Measurements from ENCODE around the gene ROPN1B.
"Not testable (repeated sequence)": the region's sequence is repeated elsewhere in the genome, so short reads cannot be mapped to it uniquely, and the experiment has no call there.

The ROPN1B gene

GRCh38 chr3:125960456-125961288, 8.3 kb upstream of the ROPN1B start:
- no peak overlapping the region for H3K4me3 ChIP-seq (replicated peaks; ENCODE audit: insufficient read depth, low read length)
- no peak for DNase-seq (ENCODE audit: low read depth in 1 of 2, low spot score in 1 of 2)

GRCh38 chr3:125961289-125961589, 7.7 kb upstream of the ROPN1B start:
- no peak overlapping the region for H3K27ac ChIP-seq (replicated peaks)
- no peak for DNase-seq (ENCODE audit: low read depth in 1 of 2, low spot score in 1 of 2)
- H3K27me3 ChIP-seq (ENCODE audit: insufficient read depth, poor library complexity, severe bottlenecking) = no peaks in the 10 kb centered on the region
- TF ChIP-seq REST (IDR thresholded peaks at IDR 0.05; ENCODE audit: insufficient replicate concordance, low read depth) (no peak), POLR2AphosphoS5 (IDR thresholded peaks at IDR 0.05; ENCODE audit: low read depth) (no peak), SPI1 (IDR thresholded peaks at IDR 0.05; ENCODE audit: borderline replicate concordance, low read depth) (no peak), CTCF (IDR thresholded peaks at IDR 0.05; ENCODE audit: insufficient read depth, low read length) (no peak), GABPA (IDR thresholded peaks at IDR 0.05; ENCODE audit: low read depth) (no peak)
- no peak overlapping the region for H3K4me3 ChIP-seq (replicated peaks; ENCODE audit: insufficient read depth, low read length)

More at GRCh38 chr3:125960456-125961288, 8.3 kb upstream of the ROPN1B start:
- TF ChIP-seq REST (IDR thresholded peaks at IDR 0.05; ENCODE audit: insufficient replicate concordance, low read depth) (no peak), GABPA (IDR thresholded peaks at IDR 0.05; ENCODE audit: low read depth) (no peak), POLR2AphosphoS5 (IDR thresholded peaks at IDR 0.05; ENCODE audit: low read depth) (no peak), CTCF (IDR thresholded peaks at IDR 0.05; ENCODE audit: insufficient read depth, low read length) (no peak), SPI1 (IDR thresholded peaks at IDR 0.05; ENCODE audit: borderline replicate concordance, low read depth) (no peak)
- Histone ChIP-seq H3K27ac (replicated peaks) (no peak overlapping the region), H3K27me3 (ENCODE audit: insufficient read depth, poor library complexity, severe bottlenecking) (no peaks in the 10 kb centered on the region)

- H3K27ac ChIP-seq (replicated peaks); H3K27me3 ChIP-seq (ENCODE audit: insufficient read depth, poor library complexity, severe bottlenecking); DNase-seq (ENCODE audit: low read depth in 1 of 2, low spot score in 1 of 2); H3K4me3 ChIP-seq (replicated peaks; ENCODE audit: insufficient read depth, low read length): not testable (repeated sequence)
- peak; percentile 83 for TF ChIP-seq REST (IDR thresholded peaks at IDR 0.05; ENCODE audit: insufficient replicate concordance, low read depth)
Measured at GRCh38 chr3:125963834-125964233, 5.1 kb upstream of the ROPN1B start.
